OCI-LY7 (cell line): ENCODE results near the gene RNF214. TPM values are rescaled to one million over a fixed set of nuclear protein-coding genes. Genes with fewer than 3 reads are reported as not detected.
"Not testable (repeated sequence)": the region's sequence is repeated elsewhere in the genome, so short reads cannot be mapped to it uniquely, and the experiment has no call there.

Source experiments
- BruUV-seq: library from RNA; stranded (reverse); fragments of 400-500 nt; replicated peaks from 2 replicates; lab custom pipeline; 2021; lab: Mats Ljungman, UMichigan
- CTCF ChIA-PET: fragments of 300-600 bp; sonication (Branson Sonifier 250); formaldehyde crosslinking; loops from one replicate; lab custom pipeline; 2022; ENCODE audit warnings: antibody characterized with exemption; ENCODE audit not compliant: unreplicated experiment; lab: Charles Lee
- POLR2A ChIA-PET: fragments of 300-600 bp; sonication (Branson Sonifier 250); formaldehyde crosslinking; loops from one replicate; lab custom pipeline; 2022; ENCODE audit warnings: antibody characterized with exemption; lab: Charles Lee
- DNase-seq: peaks from one replicate; pipeline ENCODE4 v3.0.0-alpha.2; 2015; ENCODE audit warnings: low spot score
- H2AFZ ChIP-seq: fragments of 200-600 bp; sonication (generic), shearing (Covaris generic); 2 replicates; pipeline ENCODE4 v1.6.1; 2014; ENCODE audit warnings: mild to moderate bottlenecking, antibody characterized with exemption, low read length, moderate library complexity
- H3K27ac ChIP-seq: fragments of 200-600 bp; sonication (generic); 2 replicates; pipeline ENCODE4 v1.5.1; 2014; ENCODE audit warnings: mixed run types, low read depth, mild to moderate bottlenecking, moderate library complexity, low read length, inconsistent platforms; ENCODE audit not compliant: poor library complexity, severe bottlenecking
- H3K36me3 ChIP-seq: fragments of 200-600 bp; sonication (generic); 2 replicates; pipeline ENCODE4 v1.6.1; 2014; ENCODE audit warnings: mild to moderate bottlenecking, antibody characterized with exemption, low read length, moderate library complexity, mixed read lengths; ENCODE audit not compliant: insufficient read depth
- H3K4me1 ChIP-seq: fragments of 200-600 bp; sonication (generic); 2 replicates; pipeline ENCODE4 v1.5.1; 2014; ENCODE audit warnings: mild to moderate bottlenecking, low read length; ENCODE audit not compliant: insufficient read depth, poor library complexity, severe bottlenecking
- H3K4me2 ChIP-seq: fragments of 200-600 bp; sonication (generic); 2 replicates; pipeline ENCODE4 v1.6.1; 2014; ENCODE audit warnings: mild to moderate bottlenecking, low read length
- H3K4me3 ChIP-seq: fragments of 200-600 bp; sonication (generic); 2 replicates; pipeline ENCODE4 v1.5.1; 2014; ENCODE audit warnings: mild to moderate bottlenecking, low read depth, low read length; ENCODE audit not compliant: poor library complexity, severe bottlenecking
- H3K79me2 ChIP-seq: fragments of 200-600 bp; sonication (generic); 2 replicates; pipeline ENCODE4 v1.6.1; 2016; ENCODE audit warnings: low read depth, mild to moderate bottlenecking, low read length, moderate library complexity, mixed read lengths; ENCODE audit not compliant: insufficient read depth
- H3K9me2 ChIP-seq: fragments of 200-600 bp; sonication (generic); 2 replicates; pipeline ENCODE4 v1.6.1; 2016; ENCODE audit warnings: mild to moderate bottlenecking, low read length, mixed read lengths; ENCODE audit not compliant: insufficient read depth
- H3K9me3 ChIP-seq: fragments of 200-600 bp; sonication (generic); 2 replicates; pipeline ENCODE4 v1.6.1; 2014; ENCODE audit warnings: mild to moderate bottlenecking, mixed run types, low read length, mixed read lengths
- H4K20me1 ChIP-seq: fragments of 200-600 bp; sonication (generic); 2 replicates; pipeline ENCODE4 v1.6.1; 2014; ENCODE audit warnings: mild to moderate bottlenecking, antibody characterized with exemption, low read length, moderate library complexity, mixed read lengths; ENCODE audit not compliant: insufficient read depth
- CTCF ChIP-seq: fragments of 200-600 bp; sonication (generic); conservative IDR thresholded peaks from 2 replicates; pipeline ENCODE4 v1.5.1; 2014; ENCODE audit warnings: mild to moderate bottlenecking, antibody characterized with exemption, low read length, moderate library complexity, mixed read lengths
- EZH2phosphoT487 ChIP-seq: fragments of 200-600 bp; sonication (generic); IDR thresholded peaks from 2 replicates; pipeline ENCODE4 v1.6.1; 2018; ENCODE audit warnings: low read depth, borderline replicate concordance, mild to moderate bottlenecking, mixed run types, antibody characterized with exemption, low read length, moderate library complexity, mixed read lengths
- intact Hi-C: fragments of 100-400 bp; cut with micrococcal nuclease; formaldehyde crosslinking; loops from one replicate; pipeline ENCODE4 v1.10.0; 2022; ENCODE audit not compliant: unreplicated experiment
- total RNA-seq, 2 experiments: library from RNA; depleted of rRNA in 1 of 2; stranded (reverse); fragments of >200 nt in 1 of 2; shearing (Covaris generic) in 1 of 2; gene quantifications; 2 replicates each; pipeline ENCODE4 v1.2.3, GENCODE V29; 2014 to 2022

RNF214 gene
- total RNA-seq, 2 experiments from 2014 or later: 11.2 to 30.2 TPM

- H2AFZ ChIP-seq, H3K9me3 ChIP-seq, CTCF ChIA-PET, H3K4me2 ChIP-seq, H3K9me2 ChIP-seq, BruUV-seq, intact Hi-C loops, H3K4me1 ChIP-seq, H3K79me2 ChIP-seq, DNase-seq, H3K4me3 ChIP-seq, H4K20me1 ChIP-seq, H3K27ac ChIP-seq, POLR2A ChIA-PET: not testable (repeated sequence)
- H3K36me3 ChIP-seq: peaks cover 42% of the 10 kb centered on the region
Measured at GRCh38 chr11:117208710-117209109, 23.8 kb upstream of the RNF214 start.

GRCh38 chr11:117209351-117210125 is 22.9 kb upstream of the RNF214 start:
- peaks cover 43% of the 10 kb centered on the region for H3K36me3 ChIP-seq
- CTCF ChIA-PET, H3K4me2 ChIP-seq, H2AFZ ChIP-seq, H3K9me2 ChIP-seq, BruUV-seq, H3K27ac ChIP-seq, H3K4me1 ChIP-seq, H4K20me1 ChIP-seq, POLR2A ChIA-PET, H3K79me2 ChIP-seq, DNase-seq, H3K4me3 ChIP-seq, H3K9me3 ChIP-seq, intact Hi-C loops: not testable (repeated sequence)

- H4K20me1 ChIP-seq: no peaks in the 10 kb centered on the region
- no peak overlapping the region for H3K27ac ChIP-seq
- H3K9me2 ChIP-seq: no peaks in the 10 kb centered on the region
- TF ChIP-seq EZH2phosphoT487 (no peak), CTCF (no peak)
- no peaks in the 10 kb centered on the region for H3K9me3 ChIP-seq
- H3K4me2 ChIP-seq: no peak overlapping the region
- POLR2A ChIA-PET: interaction anchor here (1.1 kb wide), 1 partner anchor 14 kb away, joined by 3 read pairs; no protein-coding TSS in a partner anchor
- H3K4me1 ChIP-seq: no peaks in the 10 kb centered on the region
- intact Hi-C loops: no loop called here
- peaks cover 39% of the 10 kb centered on the region for H3K36me3 ChIP-seq
- CTCF ChIA-PET: no interaction called here
- H3K79me2 ChIP-seq: no peaks in the 10 kb centered on the region
- no peak overlapping the region for H3K4me3 ChIP-seq
- BruUV-seq: no TSS peak
- H2AFZ ChIP-seq: no peak overlapping the region
- no peak for DNase-seq
Measured at GRCh38 chr11:117210620-117211019, 21.9 kb upstream of the RNF214 start.
